Vagina (tissue), 2 donors: ENCODE measurements around the gene TOR3A. TPM values are rescaled to one million over a fixed set of nuclear protein-coding genes. Genes with fewer than 3 reads are reported as not detected.
"Not testable (repeated sequence)": the region's sequence is repeated elsewhere in the genome, so short reads cannot be mapped to it uniquely, and the experiment has no call there.

Experiments
- DNase-seq, 2 donors: peaks; one replicate each; pipeline ENCODE4 v3.0.0-alpha.2; 2017; ENCODE audit errors: extremely low spot score in 2 of 2
- H3K27ac ChIP-seq: fragments of 200-600 bp; sonication (generic); one replicate; pipeline ENCODE4 v1.5.1; 2019
- H3K27me3 ChIP-seq: fragments of 200-600 bp; sonication (generic); one replicate; pipeline ENCODE4 v1.5.1; 2019
- H3K36me3 ChIP-seq, 2 donors: fragments of 200-600 bp; sonication (generic); one replicate each; pipeline ENCODE4 v1.5.1; 2017 to 2019
- H3K4me1 ChIP-seq: fragments of 200-600 bp; sonication (generic); one replicate; pipeline ENCODE4 v1.5.1; 2019
- H3K4me3 ChIP-seq, 2 donors: fragments of 200-600 bp; sonication (generic); 1 replicate in 1 of 2; 2 replicates in 1 of 2; pipeline ENCODE4 v1.5.1; 2016 to 2019
- H3K9me3 ChIP-seq: fragments of 200-600 bp; sonication (generic); one replicate; pipeline ENCODE4 v1.5.1; 2019
- POLR2A ChIP-seq, 2 donors: fragments of 450-650 bp; IDR thresholded peaks; one replicate each; pipeline ENCODE4 v1.6.1; 2017; ENCODE audit warnings: antibody characterized with exemption in 2 of 2, mild to moderate bottlenecking in 2 of 2, moderate library complexity in 2 of 2
- POLR2AphosphoS5 ChIP-seq, 2 donors: sonication (generic); formaldehyde crosslinking; IDR thresholded peaks; one replicate each; pipeline ENCODE4 v1.9.0; 2017; ENCODE audit warnings: antibody characterized with exemption in 2 of 2, mild to moderate bottlenecking in 2 of 2, low read depth in 1 of 2; ENCODE audit not compliant: insufficient read depth in 1 of 2
- intact Hi-C: fragments of 100-400 bp; cut with DNase I; formaldehyde crosslinking; loops from one replicate; pipeline ENCODE4 v1.15.1; 2023
- total RNA-seq: library from RNA; depleted of rRNA; stranded (reverse); fragments of >200 nt; gene quantifications from one replicate; pipeline ENCODE4 v1.2.3, GENCODE V29; 2016
- TF ChIP-seq, protein P1 (sequence below), 3 experiments: fragments of 450-650 bp in 2 of 3; fragments of 200-600 bp in 1 of 3; sonication (generic) in 1 of 3; IDR thresholded peaks; one replicate each; pipeline ENCODE4 v1.5.1; 2017 to 2019; ENCODE audit warnings: antibody characterized with exemption in 3 of 3, mild to moderate bottlenecking in 2 of 3, moderate library complexity in 2 of 3

The TOR3A gene, protein sequence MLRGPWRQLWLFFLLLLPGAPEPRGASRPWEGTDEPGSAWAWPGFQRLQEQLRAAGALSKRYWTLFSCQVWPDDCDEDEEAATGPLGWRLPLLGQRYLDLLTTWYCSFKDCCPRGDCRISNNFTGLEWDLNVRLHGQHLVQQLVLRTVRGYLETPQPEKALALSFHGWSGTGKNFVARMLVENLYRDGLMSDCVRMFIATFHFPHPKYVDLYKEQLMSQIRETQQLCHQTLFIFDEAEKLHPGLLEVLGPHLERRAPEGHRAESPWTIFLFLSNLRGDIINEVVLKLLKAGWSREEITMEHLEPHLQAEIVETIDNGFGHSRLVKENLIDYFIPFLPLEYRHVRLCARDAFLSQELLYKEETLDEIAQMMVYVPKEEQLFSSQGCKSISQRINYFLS
- total RNA-seq: 20.4 TPM

DNA sequence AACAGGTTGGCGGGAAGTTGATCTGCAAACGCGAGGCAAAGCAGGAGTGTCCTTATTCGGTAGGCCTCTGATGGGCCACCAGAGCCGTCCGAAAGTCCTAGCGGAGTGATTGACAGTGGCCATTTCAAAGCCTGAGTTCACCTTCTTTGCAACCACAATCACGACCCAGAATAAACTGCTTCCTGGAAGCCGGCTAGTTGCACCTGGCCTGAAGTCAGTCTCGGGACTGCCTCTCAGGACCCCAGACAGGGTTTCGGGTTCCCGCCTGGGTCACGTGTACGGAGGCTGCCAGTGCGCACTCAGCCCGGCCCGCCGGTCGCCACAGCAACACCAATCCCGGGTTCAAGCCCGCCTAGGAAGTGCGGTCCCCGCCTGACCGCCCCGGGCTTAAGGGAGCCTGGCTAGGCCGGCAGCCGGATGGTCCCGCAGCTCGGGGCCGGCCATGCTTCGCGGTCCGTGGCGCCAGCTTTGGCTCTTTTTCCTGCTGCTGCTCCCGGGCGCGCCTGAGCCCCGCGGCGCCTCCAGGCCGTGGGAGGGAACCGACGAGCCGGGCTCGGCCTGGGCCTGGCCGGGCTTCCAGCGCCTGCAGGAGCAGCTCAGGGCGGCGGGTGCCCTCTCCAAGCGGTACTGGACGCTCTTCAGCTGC lies at the start of gene TOR3A:
TOR3A (plus strand) TSS at position 384 of the 646 bp plus-strand sequence; CDS start at position 443, 59 bp downstream.
- H3K9me3 ChIP-seq: no peaks in the 10 kb centered on the region
- H3K27ac ChIP-seq: peak within 1 kb of the TSS; percentile 83
- H3K27me3 ChIP-seq: no peaks in the 10 kb centered on the region
- peak in 1 of 2 donors; percentile 96 for DNase-seq
- H3K4me1 ChIP-seq: peaks cover 27% of the 10 kb centered on the region
- intact Hi-C loops: loop anchor here (2.0 kb wide), 1 partner anchor 287 kb away; no protein-coding TSS in a partner anchor
- no peaks in the 10 kb centered on the region for H3K36me3 ChIP-seq
- peak in 1 of 2 donors; percentile 60 for TF ChIP-seq POLR2A (IDR thresholded peaks at IDR 0.05)
- peak; percentile 76 to 87 for TF ChIP-seq POLR2AphosphoS5 (IDR thresholded peaks at IDR 0.05; ENCODE audit: insufficient read depth in 1 of 2, low read depth in 1 of 2)
- TF ChIP-seq, protein P1, sequence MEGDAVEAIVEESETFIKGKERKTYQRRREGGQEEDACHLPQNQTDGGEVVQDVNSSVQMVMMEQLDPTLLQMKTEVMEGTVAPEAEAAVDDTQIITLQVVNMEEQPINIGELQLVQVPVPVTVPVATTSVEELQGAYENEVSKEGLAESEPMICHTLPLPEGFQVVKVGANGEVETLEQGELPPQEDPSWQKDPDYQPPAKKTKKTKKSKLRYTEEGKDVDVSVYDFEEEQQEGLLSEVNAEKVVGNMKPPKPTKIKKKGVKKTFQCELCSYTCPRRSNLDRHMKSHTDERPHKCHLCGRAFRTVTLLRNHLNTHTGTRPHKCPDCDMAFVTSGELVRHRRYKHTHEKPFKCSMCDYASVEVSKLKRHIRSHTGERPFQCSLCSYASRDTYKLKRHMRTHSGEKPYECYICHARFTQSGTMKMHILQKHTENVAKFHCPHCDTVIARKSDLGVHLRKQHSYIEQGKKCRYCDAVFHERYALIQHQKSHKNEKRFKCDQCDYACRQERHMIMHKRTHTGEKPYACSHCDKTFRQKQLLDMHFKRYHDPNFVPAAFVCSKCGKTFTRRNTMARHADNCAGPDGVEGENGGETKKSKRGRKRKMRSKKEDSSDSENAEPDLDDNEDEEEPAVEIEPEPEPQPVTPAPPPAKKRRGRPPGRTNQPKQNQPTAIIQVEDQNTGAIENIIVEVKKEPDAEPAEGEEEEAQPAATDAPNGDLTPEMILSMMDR (IDR thresholded peaks at IDR 0.05): peak in 1 of 3 experiments; percentile 10
- H3K4me3 ChIP-seq: peak within 1 kb of the TSS; percentile 93 to 94

DNA sequence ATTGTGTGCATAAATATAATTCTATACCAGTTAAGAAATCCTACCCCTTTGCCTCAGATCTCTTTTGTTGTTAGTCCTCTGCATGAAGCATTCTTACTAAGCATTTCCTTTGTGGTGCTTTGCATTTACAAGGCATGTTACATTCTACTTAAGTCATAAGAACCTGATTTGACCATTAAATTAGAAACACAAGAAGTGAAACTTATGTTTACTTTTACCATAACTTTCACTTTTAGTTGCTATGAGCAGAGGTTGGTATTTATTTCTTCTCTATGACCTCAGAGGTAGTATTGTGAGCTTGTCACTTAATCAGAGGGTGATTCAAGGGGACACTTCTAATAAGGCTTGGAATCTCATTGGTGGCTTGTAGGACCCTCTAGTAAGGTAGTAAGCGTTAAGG lies 47.1 kb upstream of the TOR3A start:
- H3K9me3 ChIP-seq: no peaks in the 10 kb centered on the region
- no peaks in the 10 kb centered on the region for H3K36me3 ChIP-seq
- H3K4me3 ChIP-seq: no peak overlapping the region
- H3K27me3 ChIP-seq: no peaks in the 10 kb centered on the region
- no peak for DNase-seq
- peaks cover 40% of the 10 kb centered on the region for H3K4me1 ChIP-seq
- no peak overlapping the region for H3K27ac ChIP-seq
- TF ChIP-seq POLR2AphosphoS5 (IDR thresholded peaks at IDR 0.05; ENCODE audit: insufficient read depth in 1 of 2, low read depth in 1 of 2): no peak
- TF ChIP-seq, protein P1 (IDR thresholded peaks at IDR 0.05): no peak
- no peak for TF ChIP-seq POLR2A (IDR thresholded peaks at IDR 0.05)
- intact Hi-C loops: no loop called here

DNA sequence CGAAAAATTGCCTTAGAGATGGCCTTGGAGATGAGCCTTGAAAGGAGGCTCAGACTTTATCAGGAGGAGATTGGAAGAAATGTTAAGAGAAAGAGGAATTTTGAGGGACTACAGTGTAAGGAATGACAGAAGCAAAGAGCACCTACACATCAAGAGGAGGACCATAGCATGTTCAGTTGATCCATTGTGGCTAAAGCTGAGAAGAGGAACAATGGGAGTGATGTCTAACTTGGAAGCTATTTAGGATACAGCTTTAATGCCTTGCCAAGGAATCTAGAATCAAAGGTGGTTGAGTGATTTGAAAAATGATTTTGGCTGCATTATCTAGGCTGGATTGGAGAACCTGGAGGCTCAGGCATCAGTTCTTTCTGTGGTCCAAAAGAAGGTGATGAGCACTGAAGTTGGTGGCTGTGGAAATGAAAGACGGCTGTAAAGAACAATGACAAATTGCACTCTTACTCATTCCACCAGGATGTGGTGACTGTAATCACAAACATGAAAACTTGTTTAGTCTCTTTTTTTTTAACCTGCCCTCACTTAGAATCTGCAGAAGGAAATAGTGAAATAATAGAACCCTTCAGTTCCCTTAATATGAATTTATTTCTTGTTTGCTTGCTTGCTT lies 44.9 kb upstream of the TOR3A start:
- intact Hi-C loops: no loop called here
- TF ChIP-seq, protein P1 (IDR thresholded peaks at IDR 0.05): no peak
- TF ChIP-seq POLR2AphosphoS5 (IDR thresholded peaks at IDR 0.05; ENCODE audit: insufficient read depth in 1 of 2, low read depth in 1 of 2): no peak
- Histone ChIP-seq H3K27ac (no peak overlapping the region), H3K27me3 (no peaks in the 10 kb centered on the region), H3K4me3 (no peak overlapping the region), H3K36me3 (no peaks in the 10 kb centered on the region), H3K9me3 (no peaks in the 10 kb centered on the region), H3K4me1 (peaks cover 40% of the 10 kb centered on the region)
- no peak for DNase-seq

DNA sequence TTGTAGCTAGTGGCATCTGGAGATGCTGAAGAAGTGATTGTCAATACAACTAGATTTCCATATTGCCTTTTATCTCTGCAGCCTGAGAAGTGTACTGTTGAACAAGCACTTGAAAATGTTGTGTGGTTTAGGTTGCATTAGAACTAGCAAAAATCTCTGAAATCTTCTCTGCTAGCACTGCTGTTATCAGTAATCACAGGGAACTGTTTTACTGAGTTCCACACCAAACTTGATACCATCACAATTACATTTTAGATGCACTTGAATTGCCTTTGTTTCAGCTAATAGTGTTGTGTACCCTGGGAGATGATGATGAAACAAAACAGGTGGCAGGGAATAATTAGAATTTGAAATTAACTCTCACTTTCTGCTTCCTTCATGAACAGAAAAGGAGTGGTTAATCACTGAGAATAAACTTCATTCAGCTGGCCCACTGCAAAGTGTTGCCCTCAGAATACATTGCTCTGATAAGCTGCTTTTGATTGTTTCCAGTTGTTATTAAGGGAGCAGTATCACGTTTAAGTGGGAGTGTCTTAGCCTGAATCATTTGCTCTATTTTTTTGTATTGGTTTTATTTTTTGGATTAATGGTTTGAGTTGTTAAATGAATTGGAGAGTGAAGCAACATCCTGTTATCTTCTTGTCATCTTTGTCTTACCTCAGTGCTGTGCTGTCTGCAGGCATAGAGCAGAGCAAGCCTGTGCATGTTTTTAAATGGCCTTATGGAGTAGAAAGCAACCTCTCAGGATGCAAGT lies 43.2 kb upstream of the TOR3A start:
- H3K4me3 ChIP-seq: no peak overlapping the region
- no peaks in the 10 kb centered on the region for H3K27me3 ChIP-seq
- no peak for DNase-seq
- TF ChIP-seq POLR2AphosphoS5 (IDR thresholded peaks at IDR 0.05; ENCODE audit: insufficient read depth in 1 of 2, low read depth in 1 of 2): no peak
- TF ChIP-seq POLR2A (IDR thresholded peaks at IDR 0.05): no peak
- TF ChIP-seq, protein P1 (IDR thresholded peaks at IDR 0.05): no peak
- H3K27ac ChIP-seq: no peak overlapping the region
- H3K36me3 ChIP-seq: no peaks in the 10 kb centered on the region
- intact Hi-C loops: no loop called here
- no peaks in the 10 kb centered on the region for H3K9me3 ChIP-seq
- peaks cover 33% of the 10 kb centered on the region for H3K4me1 ChIP-seq

DNA sequence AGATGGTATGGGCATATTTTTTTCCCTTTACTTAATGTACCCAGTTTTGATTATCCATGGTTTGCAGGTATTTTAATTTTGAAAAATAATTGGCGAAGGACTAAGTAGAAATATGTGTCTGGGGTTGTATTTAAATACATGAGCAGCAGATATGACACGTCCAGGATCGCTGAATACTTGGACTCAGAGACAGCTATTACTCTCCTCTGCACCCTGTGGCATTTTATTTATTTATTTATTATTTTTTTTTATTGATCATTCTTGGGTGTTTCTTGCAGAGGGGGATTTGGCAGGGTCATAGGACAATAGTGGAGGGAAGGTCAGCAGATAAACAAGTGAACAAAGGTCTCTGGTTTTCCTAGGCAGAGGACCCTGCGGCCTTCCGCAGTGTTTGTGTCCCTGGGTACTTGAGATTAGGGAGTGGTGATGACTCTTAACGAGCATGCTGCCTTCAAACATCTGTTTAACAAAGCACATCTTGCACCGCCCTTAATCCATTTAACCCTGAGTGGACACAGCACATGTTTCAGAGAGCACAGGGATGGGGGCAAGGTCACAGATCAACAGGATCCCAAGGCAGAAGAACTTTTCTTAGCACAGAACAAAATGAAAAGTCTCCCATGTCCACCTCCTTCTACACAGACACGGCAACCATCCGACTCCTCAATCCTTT lies 42.2 kb upstream of the TOR3A start:
- H3K36me3 ChIP-seq, DNase-seq, H3K4me3 ChIP-seq, H3K27ac ChIP-seq, H3K9me3 ChIP-seq, H3K27me3 ChIP-seq, intact Hi-C loops: not testable (repeated sequence)
- H3K4me1 ChIP-seq: peaks cover 27% of the 10 kb centered on the region

DNA sequence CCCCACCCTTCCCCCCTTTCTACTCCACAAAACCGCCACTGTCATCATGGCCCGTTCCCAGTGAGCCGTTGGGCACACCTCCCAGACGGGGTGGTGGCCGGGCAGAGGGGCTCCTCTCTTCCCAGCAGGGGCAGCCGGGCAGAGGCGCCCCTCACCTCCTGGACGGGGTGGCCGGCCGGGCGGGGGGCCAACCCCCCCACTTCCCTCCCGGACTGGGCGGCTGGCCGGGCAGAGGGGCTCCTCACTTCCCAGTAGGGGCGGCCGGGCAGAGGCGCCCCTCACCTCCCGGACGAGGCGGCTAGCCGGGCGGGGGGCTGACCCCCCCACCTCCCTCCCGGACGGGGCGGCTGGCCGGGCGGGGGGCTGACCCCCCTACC lies 41.7 kb upstream of the TOR3A start:
- H3K36me3 ChIP-seq, H3K4me3 ChIP-seq, DNase-seq, H3K27ac ChIP-seq, H3K27me3 ChIP-seq, H3K9me3 ChIP-seq, intact Hi-C loops: not testable (repeated sequence)
- peaks cover 27% of the 10 kb centered on the region for H3K4me1 ChIP-seq
